GM12875 (cell line): Measurements from ENCODE around the gene MIER2.
A peak's percentile ranks its signal among the peaks of the same experiment; 100 is the strongest.
"Not testable (repeated sequence)": the region's sequence is repeated elsewhere in the genome, so short reads cannot be mapped to it uniquely, and the experiment has no call there.

ENCODE experiments used
- H3K4me3 ChIP-seq: one replicate; pipeline ENCODE4 v1.5.1; 2011; ENCODE audit warnings: low read depth, low read length, control low read depth
- TF ChIP-seq, protein P1 (sequence below): IDR thresholded peaks from 2 replicates; pipeline ENCODE4 v1.5.1; 2011; ENCODE audit warnings: low read depth, mild to moderate bottlenecking, control low read depth, inconsistent platforms, low read length, moderate library complexity, borderline replicate concordance; ENCODE audit not compliant: insufficient read depth

MIER2 gene

DNA sequence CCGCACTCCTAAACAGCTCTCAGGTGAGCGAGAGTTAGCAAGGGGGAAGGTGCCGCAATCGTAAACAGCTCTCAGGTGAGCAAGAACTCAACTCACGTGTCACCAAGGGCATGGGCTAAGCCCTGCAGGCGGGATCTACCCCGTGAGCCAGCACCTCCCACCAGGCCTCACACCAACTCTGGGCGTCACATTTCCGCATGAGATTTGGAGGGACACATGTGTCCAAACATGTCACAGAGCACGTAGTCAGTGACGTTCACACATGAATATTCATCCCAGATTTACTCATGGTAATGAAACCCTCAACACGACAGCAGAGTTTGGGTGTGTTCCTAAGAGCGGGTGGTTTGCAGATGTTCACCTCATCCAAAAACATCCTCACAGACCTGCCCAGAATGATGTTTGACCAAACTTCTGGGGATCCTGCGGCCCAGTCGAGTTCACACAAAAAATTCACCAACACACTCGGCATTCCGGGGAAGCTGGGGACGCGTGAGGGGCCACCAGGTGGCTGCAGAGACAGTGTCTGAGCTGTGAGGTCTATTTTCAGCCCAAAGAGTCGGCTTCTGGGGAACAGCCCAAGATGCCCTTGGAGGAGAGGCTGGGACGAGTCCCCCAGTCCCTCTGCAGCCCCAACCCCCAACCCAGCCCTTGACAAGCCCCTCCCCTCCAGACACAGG lies 44.8 kb upstream of the MIER2 start:
- H3K4me3 ChIP-seq: no peak overlapping the region
- TF ChIP-seq, protein P1, sequence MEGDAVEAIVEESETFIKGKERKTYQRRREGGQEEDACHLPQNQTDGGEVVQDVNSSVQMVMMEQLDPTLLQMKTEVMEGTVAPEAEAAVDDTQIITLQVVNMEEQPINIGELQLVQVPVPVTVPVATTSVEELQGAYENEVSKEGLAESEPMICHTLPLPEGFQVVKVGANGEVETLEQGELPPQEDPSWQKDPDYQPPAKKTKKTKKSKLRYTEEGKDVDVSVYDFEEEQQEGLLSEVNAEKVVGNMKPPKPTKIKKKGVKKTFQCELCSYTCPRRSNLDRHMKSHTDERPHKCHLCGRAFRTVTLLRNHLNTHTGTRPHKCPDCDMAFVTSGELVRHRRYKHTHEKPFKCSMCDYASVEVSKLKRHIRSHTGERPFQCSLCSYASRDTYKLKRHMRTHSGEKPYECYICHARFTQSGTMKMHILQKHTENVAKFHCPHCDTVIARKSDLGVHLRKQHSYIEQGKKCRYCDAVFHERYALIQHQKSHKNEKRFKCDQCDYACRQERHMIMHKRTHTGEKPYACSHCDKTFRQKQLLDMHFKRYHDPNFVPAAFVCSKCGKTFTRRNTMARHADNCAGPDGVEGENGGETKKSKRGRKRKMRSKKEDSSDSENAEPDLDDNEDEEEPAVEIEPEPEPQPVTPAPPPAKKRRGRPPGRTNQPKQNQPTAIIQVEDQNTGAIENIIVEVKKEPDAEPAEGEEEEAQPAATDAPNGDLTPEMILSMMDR: no peak

DNA sequence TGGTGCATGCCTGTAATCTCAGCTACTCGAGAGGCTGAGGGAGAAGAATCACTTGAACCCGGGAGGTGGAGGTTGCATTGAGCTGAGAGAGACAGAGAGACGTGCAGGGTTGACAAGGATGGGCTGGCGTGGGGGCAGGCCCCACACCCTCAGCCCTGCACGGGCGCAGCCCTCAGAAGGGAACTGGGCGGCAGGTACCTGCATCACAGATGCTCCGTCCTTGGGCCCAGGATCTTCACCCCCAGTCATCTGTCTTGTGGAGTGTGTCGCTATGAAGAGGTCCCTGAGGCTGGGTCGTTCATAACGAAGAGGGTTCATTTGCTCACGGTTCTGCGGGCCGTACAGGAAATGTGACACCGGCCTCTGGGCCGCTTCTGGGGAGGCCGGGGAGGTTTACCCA lies 44.1 kb upstream of the MIER2 start:
- H3K4me3 ChIP-seq: no peak overlapping the region
- TF ChIP-seq, protein P1: no peak

DNA sequence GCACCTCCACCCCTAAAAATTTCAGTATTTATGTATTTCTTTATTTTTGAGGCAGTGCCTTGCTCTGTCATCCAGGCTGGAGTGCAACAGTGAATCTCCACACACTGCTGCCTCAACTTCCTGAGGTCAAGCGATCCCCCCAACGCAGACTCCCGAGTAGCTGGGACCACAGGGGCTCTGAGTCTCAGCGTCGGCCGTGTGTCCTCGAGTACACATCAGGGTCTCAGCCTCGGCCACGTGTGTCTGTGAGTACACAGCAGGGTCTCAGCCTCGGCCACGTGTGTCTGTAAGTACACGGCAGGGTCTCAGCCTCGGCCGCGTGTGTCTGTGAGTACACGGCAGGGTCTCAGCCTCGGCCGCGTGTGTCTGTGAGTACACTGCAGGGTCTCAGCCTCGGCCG lies 43.2 kb upstream of the MIER2 start:
- no peak overlapping the region for H3K4me3 ChIP-seq
- TF ChIP-seq, protein P1: no peak

DNA sequence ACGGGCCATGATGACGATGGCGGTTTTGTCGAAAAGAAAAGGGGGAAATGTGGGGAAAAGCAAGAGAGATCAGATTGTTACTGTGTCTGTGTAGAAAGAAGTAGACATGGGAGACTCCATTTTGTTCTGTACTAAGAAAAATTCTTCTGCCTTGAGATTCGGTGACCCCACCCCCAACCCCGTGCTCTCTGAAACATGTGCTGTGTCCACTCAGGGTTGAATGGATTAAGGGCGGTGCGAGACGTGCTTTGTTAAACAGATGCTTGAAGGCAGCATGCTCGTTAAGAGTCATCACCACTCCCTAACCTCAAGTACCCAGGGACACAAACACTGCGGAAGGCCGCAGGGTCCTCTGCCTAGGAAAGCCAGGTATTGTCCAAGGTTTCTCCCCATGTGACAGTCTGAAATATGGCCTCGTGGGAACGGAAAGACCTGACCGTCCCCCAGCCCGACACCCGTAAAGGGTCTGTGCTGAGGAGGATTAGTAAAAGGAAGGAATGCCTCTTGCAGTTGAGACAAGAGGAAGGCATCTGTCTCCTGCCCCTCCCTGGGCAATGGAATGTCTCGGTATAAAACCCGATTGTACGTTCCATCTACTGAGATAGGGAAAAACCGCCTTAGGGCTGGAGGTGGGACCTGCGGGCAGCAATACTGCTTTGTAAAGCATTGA lies 42.2 kb upstream of the MIER2 start:
- not testable (repeated sequence) for H3K4me3 ChIP-seq

DNA sequence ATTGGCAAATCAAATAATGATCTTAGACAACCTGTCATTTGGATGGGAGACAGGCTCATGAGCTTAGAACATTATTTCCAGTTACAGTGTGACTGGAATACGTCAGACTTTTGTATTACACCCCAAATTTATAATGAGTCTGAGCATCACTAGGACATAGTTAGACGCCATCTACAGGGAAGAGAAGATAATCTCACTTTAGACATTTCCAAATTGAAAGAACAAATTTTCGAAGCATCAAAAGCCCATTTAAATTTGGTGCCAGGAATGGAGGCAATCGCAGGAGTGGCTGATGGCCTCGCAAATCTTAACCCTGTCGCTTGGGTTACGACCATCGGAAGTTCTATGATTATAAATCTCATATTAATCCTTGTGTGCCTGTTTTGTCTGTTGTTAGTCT lies 41.6 kb upstream of the MIER2 start:
- not testable (repeated sequence) for H3K4me3 ChIP-seq

DNA sequence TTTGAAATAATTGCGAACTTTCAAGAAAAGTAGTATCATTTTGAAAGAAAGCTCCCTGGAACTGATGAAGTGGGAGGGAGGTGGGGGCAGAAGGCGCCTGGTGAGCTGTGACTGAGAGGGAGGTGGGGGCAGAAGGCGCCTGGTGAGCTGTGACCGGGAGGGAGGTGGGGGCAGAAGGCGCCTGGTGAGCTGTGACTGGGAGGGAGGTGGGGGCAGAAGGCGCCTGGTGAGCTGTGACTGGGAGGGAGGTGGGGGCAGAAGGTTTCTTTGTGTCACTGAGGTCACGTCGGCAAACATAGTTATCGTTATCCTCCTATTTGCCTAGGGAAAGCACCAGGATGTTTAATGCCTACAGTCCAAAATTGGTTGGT lies 40.2 kb upstream of the MIER2 start:
- TF ChIP-seq, protein P1: no peak
- no peak overlapping the region for H3K4me3 ChIP-seq

DNA sequence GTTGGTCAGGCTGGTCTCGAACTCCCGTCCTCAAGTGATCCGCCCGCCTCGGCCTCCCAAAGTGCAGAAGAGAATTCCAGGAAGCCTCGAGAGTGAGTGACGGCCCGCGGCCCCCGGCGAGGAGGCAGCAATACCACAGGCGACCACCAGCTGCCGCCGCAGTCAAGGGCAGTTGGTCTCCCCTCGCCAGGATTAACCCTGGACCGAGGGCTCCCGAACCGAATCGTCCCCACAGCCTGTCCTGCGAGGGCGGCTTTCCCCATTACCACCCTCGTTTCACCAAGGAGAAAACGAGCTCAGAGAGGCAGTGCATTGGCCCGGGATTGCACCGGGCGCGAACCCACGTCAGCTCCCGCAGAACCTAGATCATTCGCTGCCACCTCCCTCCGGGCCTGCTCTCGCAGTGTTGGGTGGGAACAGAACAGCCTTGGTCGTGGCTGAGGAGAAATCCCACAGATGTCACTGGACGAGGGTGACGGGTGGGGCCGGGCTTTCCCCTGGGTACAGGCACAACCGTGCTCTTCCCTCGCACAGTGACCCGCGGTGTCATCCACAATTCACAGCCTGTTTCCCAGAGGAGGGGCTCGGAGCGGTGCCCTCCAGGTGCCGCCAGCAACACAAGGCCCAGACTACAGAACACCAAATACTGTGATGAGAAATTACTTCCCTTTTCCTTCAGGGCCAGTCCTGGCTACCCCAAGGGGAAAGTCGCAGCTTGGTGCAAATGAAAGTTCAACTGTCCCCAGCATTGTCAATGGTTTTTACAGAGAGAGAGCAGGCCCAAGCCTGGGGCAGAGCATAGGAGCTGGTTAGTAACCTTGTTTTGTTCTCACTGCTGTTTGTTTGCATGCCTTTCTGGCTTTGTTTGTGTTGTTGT lies 39.6 kb upstream of the MIER2 start:
- TF ChIP-seq, protein P1: peak; percentile 25; the same call in 1 of the 2 replicates
- H3K4me3 ChIP-seq: no peak overlapping the region

DNA sequence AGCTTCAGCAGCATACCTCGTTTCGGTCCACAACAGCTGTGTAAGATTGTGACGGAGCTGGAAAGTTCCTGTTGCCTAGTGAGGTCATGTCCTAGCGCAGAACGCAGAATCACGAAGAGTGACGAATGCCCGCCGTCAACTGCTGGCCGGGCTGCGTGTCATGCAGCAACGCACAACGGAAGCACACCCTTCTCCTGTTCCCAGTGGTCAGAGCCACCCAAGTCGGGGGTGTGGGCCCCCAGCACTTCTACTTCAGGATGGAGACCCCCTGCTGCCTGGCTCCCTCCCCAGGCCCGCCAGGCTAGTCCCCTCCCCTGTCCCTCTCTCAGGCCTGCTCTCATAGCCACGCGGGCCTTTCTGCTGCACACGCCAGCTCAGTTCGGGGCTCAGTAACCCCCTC lies 38.4 kb upstream of the MIER2 start:
- TF ChIP-seq, protein P1: no peak
- H3K4me3 ChIP-seq: no peak overlapping the region

DNA sequence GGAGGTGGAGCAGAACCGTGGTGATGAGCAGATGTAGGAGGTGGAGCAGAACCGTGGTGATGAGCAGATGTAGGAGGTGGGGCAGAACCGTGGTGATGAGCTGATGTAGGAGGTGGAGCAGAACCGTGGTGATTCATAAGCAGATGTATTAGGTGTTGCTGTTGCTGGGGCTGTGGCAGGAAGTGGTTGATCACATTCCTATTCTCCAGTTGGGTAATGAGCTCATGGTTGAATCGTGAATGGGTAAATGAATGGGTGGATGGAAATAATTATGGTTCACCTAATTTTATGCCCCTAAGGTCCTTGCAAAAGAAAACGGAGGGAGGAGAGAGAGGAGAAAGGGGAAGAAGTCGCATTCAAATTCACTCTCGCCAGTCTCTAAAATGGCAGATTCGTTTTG lies 38.0 kb upstream of the MIER2 start:
- not testable (repeated sequence) for H3K4me3 ChIP-seq

DNA sequence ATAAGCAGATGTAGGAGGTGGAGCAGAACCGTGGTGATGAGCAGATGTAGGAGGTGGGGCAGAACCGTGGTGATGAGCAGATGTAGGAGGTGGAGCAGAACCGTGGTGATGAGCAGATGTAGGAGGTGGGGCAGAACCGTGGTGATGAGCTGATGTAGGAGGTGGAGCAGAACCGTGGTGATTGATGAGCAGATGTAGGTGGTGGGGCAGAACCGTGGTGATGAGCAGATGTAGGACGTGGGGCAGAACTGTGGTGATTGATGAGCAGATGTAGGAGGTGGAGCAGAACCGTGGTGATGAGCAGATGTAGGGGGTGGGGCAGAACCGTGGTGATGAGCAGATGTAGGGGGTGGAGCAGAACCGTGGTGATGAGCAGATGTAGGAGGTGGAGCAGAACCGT lies 37.3 kb upstream of the MIER2 start:
- not testable (repeated sequence) for H3K4me3 ChIP-seq

DNA sequence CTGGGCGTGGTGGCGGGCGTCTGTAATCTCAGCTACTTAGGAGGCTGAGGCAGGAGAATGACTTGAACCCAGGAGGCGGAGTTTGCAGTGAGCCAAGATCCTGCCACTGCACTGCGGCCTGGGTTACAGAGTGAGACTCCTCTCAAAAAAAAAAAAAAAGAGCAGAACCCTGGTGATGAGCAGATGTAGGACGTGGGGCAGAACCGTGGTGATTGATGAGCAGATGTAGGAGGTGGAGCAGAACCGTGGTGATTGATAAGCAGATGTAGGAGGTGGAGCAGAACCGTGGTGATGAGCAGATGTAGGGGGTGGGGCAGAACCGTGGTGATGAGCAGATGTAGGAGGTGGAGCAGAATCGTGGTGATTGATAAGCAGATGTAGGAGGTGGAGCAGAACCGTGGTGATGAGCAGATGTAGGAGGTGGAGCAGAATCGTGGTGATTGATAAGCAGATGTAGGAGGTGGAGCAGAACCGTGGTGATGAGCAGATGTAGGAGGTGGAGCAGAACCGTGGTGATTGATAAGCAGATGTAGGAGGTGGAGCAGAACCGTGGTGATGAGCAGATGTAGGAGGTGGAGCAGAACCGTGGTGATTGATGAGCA lies 36.1 kb upstream of the MIER2 start:
- not testable (repeated sequence) for H3K4me3 ChIP-seq
